Type B pancreatic cell (in vitro differentiated cells): ENCODE results near the gene ZNF35. TPM values are rescaled to one million over a fixed set of nuclear protein-coding genes. Genes with fewer than 3 reads are reported as not detected.
A peak's percentile ranks its signal among the peaks of the same experiment; 100 is the strongest.
"Not testable (repeated sequence)": the region's sequence is repeated elsewhere in the genome, so short reads cannot be mapped to it uniquely, and the experiment has no call there.

ENCODE experiments used
- DNase-seq: peaks from one replicate; pipeline ENCODE4 v3.0.0; 2021; ENCODE audit warnings: mixed read lengths; ENCODE audit not compliant: unreplicated experiment; ENCODE audit errors: extremely low spot score
- H3K27ac Mint-ChIP-seq: 2 replicates; pipeline ENCODE4 v1.8.0; 2021; ENCODE audit warnings: mild to moderate bottlenecking, mixed read lengths
- H3K27me3 Mint-ChIP-seq: 2 replicates; pipeline ENCODE4 v1.8.0; 2021; ENCODE audit warnings: mixed read lengths
- H3K36me3 Mint-ChIP-seq: 2 replicates; pipeline ENCODE4 v1.8.0; 2021; ENCODE audit warnings: mixed read lengths
- H3K4me1 Mint-ChIP-seq: one replicate; pipeline ENCODE4 v1.8.0; 2021; ENCODE audit warnings: mixed read lengths; ENCODE audit not compliant: unreplicated experiment
- H3K4me3 Mint-ChIP-seq: 2 replicates; pipeline ENCODE4 v1.8.0; 2021; ENCODE audit warnings: mild to moderate bottlenecking, mixed read lengths
- H3K9me3 Mint-ChIP-seq: 2 replicates; pipeline ENCODE4 v1.8.0; 2021; ENCODE audit warnings: mixed read lengths
- CTCF ChIP-seq: fragments of 200-600 bp; sonication (generic); conservative IDR thresholded peaks from 2 replicates; pipeline ENCODE4 v1.5.0; 2021; ENCODE audit warnings: antibody characterized with exemption, mild to moderate bottlenecking
- total RNA-seq: library from RNA; stranded (reverse); gene quantifications from 2 replicates; pipeline ENCODE4 v1.2.1, GENCODE V29; 2021; ENCODE audit warnings: low replicate concordance

The ZNF35 gene
- total RNA-seq, 1 donor from 2014 or later = 18.7 TPM

GRCh38 chr3:44659015-44659414, 10.5 kb downstream of the ZNF35 start:
- H3K4me1 Mint-ChIP-seq = no peaks in the 10 kb centered on the region
- H3K27ac Mint-ChIP-seq = no peak overlapping the region
- no peak for DNase-seq
- H3K4me3 Mint-ChIP-seq = no peak overlapping the region
- peaks cover 64% of the 10 kb centered on the region for H3K36me3 Mint-ChIP-seq
- TF ChIP-seq CTCF = no peak
- peaks cover 4% of the 10 kb centered on the region for H3K9me3 Mint-ChIP-seq
- H3K27me3 Mint-ChIP-seq = no peaks in the 10 kb centered on the region

- H3K4me3 Mint-ChIP-seq = no peak overlapping the region
- no peaks in the 10 kb centered on the region for H3K27me3 Mint-ChIP-seq
Observed at GRCh38 chr3:44659434-44659833, 10.9 kb downstream of the ZNF35 start.

GRCh38 chr3:44661189-44661588, 12.7 kb downstream of the ZNF35 start:
- Mint-ChIP-seq H3K4me1 (no peaks in the 10 kb centered on the region), H3K27ac (no peak overlapping the region), H3K4me3 (no peak overlapping the region), H3K27me3 (no peaks in the 10 kb centered on the region), H3K36me3 (peaks cover 60% of the 10 kb centered on the region), H3K9me3 (peaks cover 4% of the 10 kb centered on the region)
- peak; percentile 58 for TF ChIP-seq CTCF
- DNase-seq = no peak

More at GRCh38 chr3:44659434-44659833, 10.9 kb downstream of the ZNF35 start:
- Mint-ChIP-seq H3K36me3 (peaks cover 60% of the 10 kb centered on the region), H3K4me1 (no peaks in the 10 kb centered on the region), H3K9me3 (peaks cover 4% of the 10 kb centered on the region), H3K27ac (no peak overlapping the region)
- TF ChIP-seq CTCF = no peak
- DNase-seq = no peak

- Mint-ChIP-seq H3K4me3 (no peak overlapping the region), H3K27me3 (no peaks in the 10 kb centered on the region), H3K36me3 (peaks cover 26% of the 10 kb centered on the region), H3K27ac (no peak overlapping the region), H3K9me3 (no peaks in the 10 kb centered on the region), H3K4me1 (no peaks in the 10 kb centered on the region)
- no peak for DNase-seq
- no peak for TF ChIP-seq CTCF
Observed at GRCh38 chr3:44665173-44665572, 16.6 kb downstream of the ZNF35 start.

- Mint-ChIP-seq H3K36me3 (peaks cover 16% of the 10 kb centered on the region), H3K9me3 (no peaks in the 10 kb centered on the region), H3K27ac (no peak overlapping the region), H3K4me3 (no peak overlapping the region), H3K4me1 (no peaks in the 10 kb centered on the region), H3K27me3 (no peaks in the 10 kb centered on the region)
- TF ChIP-seq CTCF = no peak
- DNase-seq = no peak
Observed at GRCh38 chr3:44666346-44666745, 17.8 kb downstream of the ZNF35 start.

GRCh38 chr3:44669760-44670159, 21.2 kb downstream of the ZNF35 start:
- Mint-ChIP-seq H3K27ac (no peak overlapping the region), H3K9me3 (peaks cover 14% of the 10 kb centered on the region), H3K4me1 (no peaks in the 10 kb centered on the region), H3K27me3 (no peaks in the 10 kb centered on the region), H3K36me3 (peaks cover 27% of the 10 kb centered on the region), H3K4me3 (no peak overlapping the region)
- TF ChIP-seq CTCF = no peak
- DNase-seq = no peak

- not testable (repeated sequence) for H3K27ac Mint-ChIP-seq, H3K27me3 Mint-ChIP-seq, H3K4me1 Mint-ChIP-seq, DNase-seq, H3K4me3 Mint-ChIP-seq
- Mint-ChIP-seq H3K36me3 (peaks cover 20% of the 10 kb centered on the region), H3K9me3 (peaks cover 14% of the 10 kb centered on the region)
Observed at GRCh38 chr3:44673466-44673865, 24.9 kb downstream of the ZNF35 start.
